CD4-positive, alpha-beta T cell treated with Interleukin-6 for 4 hours (primary cell): ENCODE data around the gene ANAPC7.
"Not testable (repeated sequence)": the region's sequence is repeated elsewhere in the genome, so short reads cannot be mapped to it uniquely, and the experiment has no call there.

Experiments
- DNase-seq: peaks from one replicate; pipeline ENCODE4 v3.0.0-alpha.2; 2020; ENCODE audit warnings: mixed read lengths

Gene ANAPC7

GRCh38 chr12:110403146-110403975, at the start of gene ANAPC7:
TSS of gene ANAPC7 (minus strand) at chr12:110403708. CDS start at chr12:110403627, 81 bp downstream.
- peak; percentile 89 for DNase-seq

GRCh38 chr12:110451263-110451662, 47.8 kb upstream of the ANAPC7 start:
- DNase-seq, result no peak

- DNase-seq, result peak; percentile 96
Measured at GRCh38 chr12:110449799-110450497, 46.4 kb upstream of the ANAPC7 start, which contains the start of gene ARPC3. TSS of gene ARPC3 (minus strand) at chr12:110450337. CDS start at chr12:110450260, 77 bp downstream.

- DNase-seq, result no peak
Measured at GRCh38 chr12:110444455-110444854, 40.9 kb upstream of the ANAPC7 start.

GRCh38 chr12:110436231-110436630, 32.7 kb upstream of the ANAPC7 start:
- DNase-seq, result no peak

- no peak for DNase-seq
Measured at GRCh38 chr12:110431957-110432587, 28.6 kb upstream of the ANAPC7 start.

GRCh38 chr12:110429676-110430075, 26.2 kb upstream of the ANAPC7 start:
- not testable (repeated sequence) for DNase-seq

- DNase-seq, result no peak
Measured at GRCh38 chr12:110426406-110426805, 22.9 kb upstream of the ANAPC7 start.

- no peak for DNase-seq
Measured at GRCh38 chr12:110424237-110424636, 20.7 kb upstream of the ANAPC7 start.

- DNase-seq, result no peak
Measured at GRCh38 chr12:110421701-110422100, 18.2 kb upstream of the ANAPC7 start.

GRCh38 chr12:110421159-110421661, 17.7 kb upstream of the ANAPC7 start:
- DNase-seq, result no peak

- not testable (repeated sequence) for DNase-seq
Measured at GRCh38 chr12:110420644-110421043, 17.1 kb upstream of the ANAPC7 start.

- DNase-seq, result not testable (repeated sequence)
Measured at GRCh38 chr12:110417113-110417512, 13.6 kb upstream of the ANAPC7 start.

- not testable (repeated sequence) for DNase-seq
Measured at GRCh38 chr12:110410086-110410485, 6.6 kb upstream of the ANAPC7 start.

- DNase-seq, result not testable (repeated sequence)
Measured at GRCh38 chr12:110405126-110405662, 1.7 kb upstream of the ANAPC7 start.

GRCh38 chr12:110403976-110404682, 621 bp upstream of the ANAPC7 start:
- peak; percentile 86 for DNase-seq

GRCh38 chr12:110382683-110383082, 20.8 kb downstream of the ANAPC7 start:
- no peak for DNase-seq

- DNase-seq, result no peak
Measured at GRCh38 chr12:110379631-110380030, 23.9 kb downstream of the ANAPC7 start.

GRCh38 chr12:110379197-110379596, 24.3 kb downstream of the ANAPC7 start:
- no peak for DNase-seq

GRCh38 chr12:110378131-110378790, 25.2 kb downstream of the ANAPC7 start:
- not testable (repeated sequence) for DNase-seq

- no peak for DNase-seq
Measured at GRCh38 chr12:110373962-110374611, 29.4 kb downstream of the ANAPC7 start.
